A549 (cell line): ENCODE measurements around the gene IL4. TPM values are rescaled to one million over a fixed set of nuclear protein-coding genes. Genes with fewer than 3 reads are reported as not detected.

Source experiments
- ATAC-seq, 2 experiments: fragments of 200-7000 bp in 1 of 2; fragments of >200 bp in 1 of 2; cut with Nextera tagmentation in 1 of 2; cut with Tn5 transposase in 1 of 2; 3 replicates each; pipeline versions ENCODE4 v1.8.0 to v1.9.1; 2018 to 2020; ENCODE audit warnings: mild to moderate bottlenecking in 1 of 2, moderate library complexity in 1 of 2
- CTCF ChIA-PET: fragments of 300-600 bp; sonication (Branson Sonifier 250); formaldehyde crosslinking; extraction: SDS; loops from one replicate; lab custom pipeline; 2021; ENCODE audit warnings: antibody characterized with exemption, inconsistent platforms; lab: Yijun Ruan, JAX
- POLR2A ChIA-PET: fragments of 350-600 bp; formaldehyde crosslinking; extraction: SDS; loops from one replicate; lab custom pipeline; 2021; ENCODE audit warnings: antibody characterized with exemption, inconsistent platforms; lab: Yijun Ruan, JAX
- DNase-seq, 2 experiments: peaks; one replicate each; pipeline versions ENCODE4 v3.0.0 to v3.0.0-alpha.2; 2011 to 2016; ENCODE audit warnings: low read depth in 1 of 2, low spot score in 1 of 2
- FAIRE-seq: peaks from 2 replicates; lab custom pipeline; 2011; peaks lifted over from hg19 to GRCh38; lab: Jason Lieb, UNC
- H3K27ac ChIP-seq, 2 experiments: fragments of >200 bp; sonication (Bioruptor Twin); formaldehyde crosslinking; 3 replicates each; pipeline ENCODE4 v1.5.1; 2016 to 2017
- H3K4me1 ChIP-seq: fragments of >200 bp; sonication (Bioruptor Twin); formaldehyde crosslinking; 3 replicates; pipeline ENCODE4 v1.6.1; 2016
- H3K4me2 ChIP-seq: fragments of >200 bp; sonication (Bioruptor Twin); formaldehyde crosslinking; 3 replicates; pipeline ENCODE4 v1.6.1; 2016
- H3K4me3 ChIP-seq: fragments of >200 bp; sonication (Bioruptor Twin); formaldehyde crosslinking; 3 replicates; pipeline ENCODE4 v1.5.1; 2016
- H3K9me3 ChIP-seq: fragments of >200 bp; sonication (Bioruptor Twin); formaldehyde crosslinking; 3 replicates; pipeline ENCODE4 v1.6.1; 2016
- BCL3 ChIP-seq: fragments of >200 bp; sonication (Bioruptor Twin); formaldehyde crosslinking; IDR thresholded peaks from 3 replicates; pipeline ENCODE4 v1.6.1; 2016
- CHD2 ChIP-seq: fragments of 150-350 bp; IDR thresholded peaks from 2 replicates; pipeline ENCODE4 v1.6.1; 2014; ENCODE audit warnings: low read length; ENCODE audit not compliant: partially characterized antibody
- CHD4 ChIP-seq: fragments of 200-600 bp; sonication (generic); IDR thresholded peaks from 2 replicates; pipeline ENCODE4 v1.6.1; 2016; ENCODE audit warnings: antibody characterized with exemption, mild to moderate bottlenecking, borderline replicate concordance
- CTCF ChIP-seq: fragments of >200 bp; sonication (Bioruptor Twin); formaldehyde crosslinking; IDR thresholded peaks from 3 replicates; pipeline ENCODE4 v1.5.1; 2016
- EP300 ChIP-seq, 2 experiments: fragments of >200 bp; sonication (Bioruptor Twin); formaldehyde crosslinking; IDR thresholded peaks; 2 replicates in 1 of 2; 3 replicates in 1 of 2; pipeline ENCODE4 v1.6.1; 2016 to 2017
- ESRRA ChIP-seq: fragments of 150-350 bp; IDR thresholded peaks from 2 replicates; pipeline ENCODE4 v1.6.1; 2014; ENCODE audit warnings: mild to moderate bottlenecking, low read length, borderline replicate concordance
- FOSB ChIP-seq: fragments of 250-450 bp; sonication (Bioruptor Pico); IDR thresholded peaks from 2 replicates; pipeline ENCODE4 v1.5.0; 2020; ENCODE audit warnings: mild to moderate bottlenecking, moderate library complexity
- FOSL2 ChIP-seq, 2 experiments: fragments of 450-650 bp in 1 of 2; fragments of >200 bp in 1 of 2; sonication (Bioruptor Twin) in 1 of 2; formaldehyde crosslinking; IDR thresholded peaks; 2 replicates each; pipeline versions ENCODE4 v1.5.0 to v1.6.1; 2016 to 2020; ENCODE audit warnings: mild to moderate bottlenecking in 1 of 2, moderate library complexity in 1 of 2
- HES2 ChIP-seq: fragments of >200 bp; sonication (Bioruptor Twin); formaldehyde crosslinking; IDR thresholded peaks from 2 replicates; pipeline ENCODE4 v1.6.1; 2016
- HOXA7 ChIP-seq: fragments of 250-450 bp; sonication (Bioruptor Pico); IDR thresholded peaks from 2 replicates; pipeline ENCODE4 v1.5.0; 2020; ENCODE audit warnings: mild to moderate bottlenecking, moderate library complexity
- HOXB13 ChIP-seq: fragments of 250-450 bp; sonication (Bioruptor Pico); IDR thresholded peaks from 2 replicates; pipeline ENCODE4 v1.5.0; 2020; ENCODE audit warnings: low read depth, mild to moderate bottlenecking, moderate library complexity
- JUNB ChIP-seq: fragments of >200 bp; sonication (Bioruptor Twin); formaldehyde crosslinking; IDR thresholded peaks from 2 replicates; pipeline ENCODE4 v1.6.1; 2016
- NPAS2 ChIP-seq: fragments of 250-450 bp; sonication (Bioruptor Pico); IDR thresholded peaks from 2 replicates; pipeline ENCODE4 v1.8.0; 2022; ENCODE audit warnings: mild to moderate bottlenecking, moderate library complexity, borderline replicate concordance
- NR3C1 ChIP-seq: fragments of >200 bp; sonication (Bioruptor Twin); formaldehyde crosslinking; IDR thresholded peaks from 3 replicates; pipeline ENCODE4 v1.6.1; 2017
- RAD21 ChIP-seq, 2 experiments: fragments of >200 bp in 1 of 2; sonication (Bioruptor Twin) in 1 of 2; formaldehyde crosslinking in 1 of 2; IDR thresholded peaks in 1 of 2; conservative IDR thresholded peaks in 1 of 2; 2 replicates in 1 of 2; 3 replicates in 1 of 2; pipeline ENCODE4 v1.6.1; 2012 to 2018; ENCODE audit warnings: inconsistent platforms in 1 of 2
- RARB ChIP-seq: fragments of 250-450 bp; sonication (Bioruptor Pico); IDR thresholded peaks from 2 replicates; pipeline ENCODE4 v1.8.0; 2021; ENCODE audit warnings: mild to moderate bottlenecking, moderate library complexity
- RNF2 ChIP-seq: fragments of 200-600 bp; sonication (generic); IDR thresholded peaks from 2 replicates; pipeline ENCODE4 v1.6.1; 2016; ENCODE audit warnings: low read depth, mild to moderate bottlenecking, antibody characterized with exemption, moderate library complexity, borderline replicate concordance
- SMC3 ChIP-seq: fragments of >200 bp; sonication (Bioruptor Twin); formaldehyde crosslinking; IDR thresholded peaks from 3 replicates; pipeline ENCODE4 v1.6.1; 2018; ENCODE audit warnings: inconsistent platforms
- TP53 ChIP-seq: fragments of 250-450 bp; sonication (Bioruptor Pico); IDR thresholded peaks from 2 replicates; pipeline ENCODE4 v1.5.0; 2021; ENCODE audit warnings: mild to moderate bottlenecking, moderate library complexity
- ZNF302 ChIP-seq: fragments of 250-450 bp; sonication (Bioruptor Pico); IDR thresholded peaks from 2 replicates; pipeline ENCODE4 v1.9.0; 2021; ENCODE audit warnings: inconsistent platforms, mild to moderate bottlenecking, moderate library complexity
- WGBS: methylation state at CpG from one replicate; pipeline ENCODE4 v1.1.6; 2017; ENCODE audit errors: missing lambda C conversion rate; 5-methylcytosine and 5-hydroxymethylcytosine counted together
- polyA plus RNA-seq, 4 experiments: library from polyadenylated mRNA; depleted of rRNA in 3 of 4; stranded (reverse); fragments of >200 nt; fragmentation: RNase III in 1 of 4; extraction: RNeasy Plus Mini Kit Qiagen cat#74134 plus additional on column Dnase treatment in 1 of 4; gene quantifications; 2 replicates in 3 of 4; 3 replicates in 1 of 4; pipeline ENCODE4 v1.2.3, GENCODE V29; 2011 to 2017
- TF ChIP-seq, protein P1 (sequence below): fragments of 250-450 bp; sonication (Bioruptor Pico); IDR thresholded peaks from 2 replicates; pipeline ENCODE4 v1.5.0; 2020; ENCODE audit warnings: low read depth, mild to moderate bottlenecking, moderate library complexity
- TF ChIP-seq, protein P2 (sequence below): fragments of 250-450 bp; sonication (Bioruptor Pico); IDR thresholded peaks from 2 replicates; pipeline ENCODE4 v1.5.0; 2021; ENCODE audit warnings: mild to moderate bottlenecking, moderate library complexity, borderline replicate concordance

The IL4 gene
- polyA plus RNA-seq, 2 of the 4 experiments (the other 2 are of a cell fraction), result not detected

DNA sequence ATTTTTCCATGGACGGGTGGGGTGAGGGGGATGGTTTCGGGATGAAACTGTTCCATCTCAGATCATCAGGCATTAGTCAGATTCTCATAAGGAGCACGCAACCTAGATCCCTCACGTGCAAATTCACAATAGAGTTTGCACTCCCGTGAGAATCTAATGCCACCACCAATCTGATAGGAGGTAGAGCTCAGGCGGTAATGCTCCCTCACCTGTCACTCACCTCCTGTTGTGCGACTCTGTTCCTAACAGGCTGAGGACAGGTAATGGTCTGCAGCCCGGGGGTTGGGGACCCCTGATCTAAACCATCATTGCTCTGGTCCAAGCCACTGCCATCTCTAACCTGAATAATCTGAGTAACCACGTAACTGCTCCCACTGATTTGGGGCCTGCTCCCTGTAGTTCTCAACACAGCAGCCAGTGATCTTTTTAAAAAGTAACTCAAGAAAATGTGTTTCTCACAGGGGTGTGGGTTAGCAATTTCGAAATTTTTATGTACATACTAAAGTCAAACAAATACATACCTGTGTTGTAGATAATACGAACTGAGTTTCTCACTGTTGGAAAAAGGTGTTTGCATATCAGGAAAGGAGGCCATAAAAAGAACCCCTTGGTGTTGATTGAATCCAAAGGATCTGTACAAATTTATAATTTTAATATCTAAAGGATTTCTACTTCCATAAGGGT, 27.1 kb upstream of the IL4 start:
- no peak overlapping the region for H3K27ac ChIP-seq
- no peaks in the 10 kb centered on the region for H3K9me3 ChIP-seq
- H3K4me3 ChIP-seq, result no peak overlapping the region
- FAIRE-seq (no peak), ATAC-seq (no peak), DNase-seq (no peak)
- CTCF ChIA-PET, result interaction anchor here (0.6 kb wide), 1 partner anchor 297 kb away, joined by 3 read pairs; no protein-coding TSS in a partner anchor
- no peak overlapping the region for H3K4me2 ChIP-seq
- no peak for TF ChIP-seq FOSL2 (IDR thresholded peaks at IDR 0.05)
- TF ChIP-seq FOSL2 (CRISPR knock-in tag; IDR thresholded peaks at IDR 0.05), result no peak
- TF ChIP-seq HES2, result no peak
- no peak for TF ChIP-seq CHD2
- TF ChIP-seq, protein P1, sequence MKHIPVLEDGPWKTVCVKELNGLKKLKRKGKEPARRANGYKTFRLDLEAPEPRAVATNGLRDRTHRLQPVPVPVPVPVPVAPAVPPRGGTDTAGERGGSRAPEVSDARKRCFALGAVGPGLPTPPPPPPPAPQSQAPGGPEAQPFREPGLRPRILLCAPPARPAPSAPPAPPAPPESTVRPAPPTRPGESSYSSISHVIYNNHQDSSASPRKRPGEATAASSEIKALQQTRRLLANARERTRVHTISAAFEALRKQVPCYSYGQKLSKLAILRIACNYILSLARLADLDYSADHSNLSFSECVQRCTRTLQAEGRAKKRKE (CRISPR knock-in tag), result no peak
- POLR2A ChIA-PET, result no interaction called here
- 90% methylated on average over 11 of the region's 11 CpGs for WGBS
- H3K4me1 ChIP-seq, result no peaks in the 10 kb centered on the region

DNA sequence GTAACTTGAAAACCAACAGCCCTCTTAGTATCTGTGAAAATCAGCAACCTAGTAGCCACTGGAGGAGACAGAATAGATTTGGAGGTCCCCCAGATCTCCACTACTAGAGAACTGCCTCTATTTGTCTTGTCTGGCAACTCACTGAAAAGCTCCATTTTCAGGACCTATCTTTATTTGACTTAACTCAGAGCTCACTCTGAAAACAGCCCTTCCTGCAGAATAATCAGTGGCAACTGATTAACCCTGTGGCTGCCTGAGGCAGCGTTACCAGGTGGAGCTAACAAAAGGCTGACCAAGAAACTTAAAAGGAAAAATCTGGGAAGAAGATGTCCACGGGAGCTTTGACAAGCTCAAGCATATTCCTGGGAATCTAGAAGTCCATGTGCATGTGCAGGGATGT, 26.3 kb upstream of the IL4 start:
- no peaks in the 10 kb centered on the region for H3K9me3 ChIP-seq
- ATAC-seq (no peak), DNase-seq (no peak)
- POLR2A ChIA-PET, result interaction anchor here (0.5 kb wide), 1 partner anchor 23 kb away, joined by 4 read pairs; no protein-coding TSS in a partner anchor
- WGBS, result 79% methylated on average over 2 of the region's 2 CpGs
- no peak overlapping the region for H3K4me3 ChIP-seq
- no peak for TF ChIP-seq ZNF302 (CRISPR knock-in tag)
- no peak for TF ChIP-seq BCL3
- no peak for TF ChIP-seq FOSB (CRISPR knock-in tag)
- TF ChIP-seq HOXA7 (CRISPR knock-in tag), result no peak
- TF ChIP-seq, protein P2, sequence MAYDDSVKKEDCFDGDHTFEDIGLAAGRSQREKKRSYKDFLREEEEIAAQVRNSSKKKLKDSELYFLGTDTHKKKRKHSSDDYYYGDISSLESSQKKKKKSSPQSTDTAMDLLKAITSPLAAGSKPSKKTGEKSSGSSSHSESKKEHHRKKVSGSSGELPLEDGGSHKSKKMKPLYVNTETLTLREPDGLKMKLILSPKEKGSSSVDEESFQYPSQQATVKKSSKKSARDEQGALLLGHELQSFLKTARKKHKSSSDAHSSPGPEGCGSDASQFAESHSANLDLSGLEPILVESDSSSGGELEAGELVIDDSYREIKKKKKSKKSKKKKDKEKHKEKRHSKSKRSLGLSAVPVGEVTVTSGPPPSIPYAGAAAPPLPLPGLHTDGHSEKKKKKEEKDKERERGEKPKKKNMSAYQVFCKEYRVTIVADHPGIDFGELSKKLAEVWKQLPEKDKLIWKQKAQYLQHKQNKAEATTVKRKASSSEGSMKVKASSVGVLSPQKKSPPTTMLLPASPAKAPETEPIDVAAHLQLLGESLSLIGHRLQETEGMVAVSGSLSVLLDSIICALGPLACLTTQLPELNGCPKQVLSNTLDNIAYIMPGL (CRISPR knock-in tag), result no peak
- TF ChIP-seq RARB, result no peak
- TF ChIP-seq CHD4, result no peak
- no peak for TF ChIP-seq RAD21 (conservative IDR thresholded peaks at IDR 0.05 in 1 of 2, IDR thresholded peaks at IDR 0.05 in 1 of 2)
- no peak for TF ChIP-seq CTCF
- no peak for TF ChIP-seq NPAS2 (CRISPR knock-in tag)
- TF ChIP-seq RNF2, result no peak
- TF ChIP-seq TP53, result no peak
- no peak for TF ChIP-seq HOXB13 (CRISPR knock-in tag)
- no peak for TF ChIP-seq NR3C1
- no peak for TF ChIP-seq EP300 (IDR thresholded peaks at IDR 0.05)
- TF ChIP-seq SMC3, result no peak
- TF ChIP-seq ESRRA, result no peak
- no peak for TF ChIP-seq JUNB
- TF ChIP-seq, all 56 proteins: peak for 0
- H3K27ac ChIP-seq, result no peak overlapping the region
- FAIRE-seq, result no peak
- no peaks in the 10 kb centered on the region for H3K4me1 ChIP-seq
- CTCF ChIA-PET, result interaction anchor here (0.6 to 0.8 kb wide), 2 partner anchors 11 to 107 kb away, joined by 3 to 4 read pairs; partner anchors contain the start of gene IL13
- no peak overlapping the region for H3K4me2 ChIP-seq
